GM21390 (cell line): ENCODE measurements around the gene SGCE.

Experiments
- ATAC-seq: cut with Tn5 transposase; IDR thresholded peaks from one replicate; pipeline ENCODE4 v1.9.1; 2021; ENCODE audit not compliant: unreplicated experiment

Gene SGCE

GRCh38 chr7:94575646-94576045, 80.3 kb downstream of the SGCE start:
- no peak for ATAC-seq

GRCh38 chr7:94571816-94572215, 84.1 kb downstream of the SGCE start:
- ATAC-seq: no peak

GRCh38 chr7:94567396-94567795, 88.5 kb downstream of the SGCE start:
- ATAC-seq: no peak

GRCh38 chr7:94565247-94565894, 90.6 kb downstream of the SGCE start:
- ATAC-seq: no peak

GRCh38 chr7:94562525-94562924, 93.4 kb downstream of the SGCE start:
- no peak for ATAC-seq

GRCh38 chr7:94561841-94562514, 94.0 kb downstream of the SGCE start:
- no peak for ATAC-seq

GRCh38 chr7:94559972-94560371, 96.0 kb downstream of the SGCE start:
- ATAC-seq: no peak

- ATAC-seq: no peak
These were observed 98.7 kb downstream of the SGCE start for GRCh38 chr7:94557215-94557614.

- ATAC-seq: peak; percentile 78
These were observed 99.9 kb downstream of the SGCE start for GRCh38 chr7:94556028-94556427.

- ATAC-seq: no peak
These were observed 108.8 kb downstream of the SGCE start for GRCh38 chr7:94547126-94547525.

GRCh38 chr7:94540428-94540827, 115.5 kb downstream of the SGCE start:
- ATAC-seq: no peak
